Activated naive CD4-positive, alpha-beta T cell treated with anti-CD3 and anti-CD28 coated beads, Interleukin-2, amount 50 U/mL, for 24 hours (primary cell): Measurements from ENCODE around the gene ABCF3.

Experiments used
- H3K27ac Mint-ChIP-seq: one replicate; pipeline ENCODE4 v1.8.0; 2021; ENCODE audit warnings: mild to moderate bottlenecking, mixed read lengths
- H3K27me3 Mint-ChIP-seq: one replicate; pipeline ENCODE4 v1.8.0; 2021; ENCODE audit warnings: mixed read lengths
- H3K36me3 Mint-ChIP-seq: one replicate; pipeline ENCODE4 v1.8.0; 2021; ENCODE audit warnings: mixed read lengths
- H3K4me1 Mint-ChIP-seq: one replicate; pipeline ENCODE4 v1.8.0; 2021; ENCODE audit warnings: mixed read lengths
- H3K4me3 Mint-ChIP-seq: one replicate; pipeline ENCODE4 v1.8.0; 2021; ENCODE audit warnings: mild to moderate bottlenecking, mixed read lengths
- H3K9me3 Mint-ChIP-seq: one replicate; pipeline ENCODE4 v1.8.0; 2021; ENCODE audit warnings: mixed read lengths

The ABCF3 gene

GRCh38 chr3:184196536-184196935 is 10.5 kb downstream of the ABCF3 start:
- H3K4me1 Mint-ChIP-seq: no peaks in the 10 kb centered on the region
- H3K27me3 Mint-ChIP-seq: no peaks in the 10 kb centered on the region
- H3K9me3 Mint-ChIP-seq: no peaks in the 10 kb centered on the region
- no peak overlapping the region for H3K4me3 Mint-ChIP-seq
- peaks cover 5% of the 10 kb centered on the region for H3K36me3 Mint-ChIP-seq
- no peak overlapping the region for H3K27ac Mint-ChIP-seq

GRCh38 chr3:184198509-184198908 is 12.5 kb downstream of the ABCF3 start:
- no peak overlapping the region for H3K27ac Mint-ChIP-seq
- H3K4me1 Mint-ChIP-seq: no peaks in the 10 kb centered on the region
- peaks cover 3% of the 10 kb centered on the region for H3K36me3 Mint-ChIP-seq
- H3K9me3 Mint-ChIP-seq: no peaks in the 10 kb centered on the region
- H3K27me3 Mint-ChIP-seq: no peaks in the 10 kb centered on the region
- no peak overlapping the region for H3K4me3 Mint-ChIP-seq

GRCh38 chr3:184200825-184201224 is 14.8 kb downstream of the ABCF3 start:
- no peaks in the 10 kb centered on the region for H3K4me1 Mint-ChIP-seq
- no peaks in the 10 kb centered on the region for H3K27me3 Mint-ChIP-seq
- H3K36me3 Mint-ChIP-seq: no peaks in the 10 kb centered on the region
- no peaks in the 10 kb centered on the region for H3K9me3 Mint-ChIP-seq
- no peak overlapping the region for H3K4me3 Mint-ChIP-seq
- no peak overlapping the region for H3K27ac Mint-ChIP-seq

- no peaks in the 10 kb centered on the region for H3K9me3 Mint-ChIP-seq
- H3K4me3 Mint-ChIP-seq: no peak overlapping the region
- no peaks in the 10 kb centered on the region for H3K4me1 Mint-ChIP-seq
- no peak overlapping the region for H3K27ac Mint-ChIP-seq
- H3K27me3 Mint-ChIP-seq: peaks cover 9% of the 10 kb centered on the region
- no peaks in the 10 kb centered on the region for H3K36me3 Mint-ChIP-seq
Measured at GRCh38 chr3:184203526-184203925, 17.5 kb downstream of the ABCF3 start.

GRCh38 chr3:184209146-184209923 is 23.3 kb downstream of the ABCF3 start:
- Mint-ChIP-seq H3K9me3 (no peaks in the 10 kb centered on the region), H3K27ac (no peak overlapping the region), H3K4me1 (no peaks in the 10 kb centered on the region), H3K36me3 (no peaks in the 10 kb centered on the region), H3K4me3 (no peak overlapping the region), H3K27me3 (peaks cover 9% of the 10 kb centered on the region)

- Mint-ChIP-seq H3K27ac (no peak overlapping the region), H3K4me1 (no peaks in the 10 kb centered on the region), H3K9me3 (no peaks in the 10 kb centered on the region), H3K4me3 (no peak overlapping the region), H3K27me3 (peaks cover 9% of the 10 kb centered on the region), H3K36me3 (no peaks in the 10 kb centered on the region)
Measured at GRCh38 chr3:184211297-184211696, 25.3 kb downstream of the ABCF3 start.

- no peak overlapping the region for H3K27ac Mint-ChIP-seq
- no peaks in the 10 kb centered on the region for H3K4me1 Mint-ChIP-seq
- H3K36me3 Mint-ChIP-seq: no peaks in the 10 kb centered on the region
Measured at GRCh38 chr3:184211718-184212117, 25.7 kb downstream of the ABCF3 start.

GRCh38 chr3:184218814-184219213 is 32.8 kb downstream of the ABCF3 start:
- no peak overlapping the region for H3K27ac Mint-ChIP-seq
- no peaks in the 10 kb centered on the region for H3K9me3 Mint-ChIP-seq
- H3K4me3 Mint-ChIP-seq: no peak overlapping the region

More at GRCh38 chr3:184211718-184212117, 25.7 kb downstream of the ABCF3 start:
- Mint-ChIP-seq H3K4me3 (no peak overlapping the region), H3K9me3 (no peaks in the 10 kb centered on the region), H3K27me3 (peaks cover 5% of the 10 kb centered on the region)

GRCh38 chr3:184222521-184222920 is 36.5 kb downstream of the ABCF3 start:
- Mint-ChIP-seq H3K9me3 (no peaks in the 10 kb centered on the region), H3K36me3 (no peaks in the 10 kb centered on the region), H3K4me3 (no peak overlapping the region), H3K27me3 (peaks cover 10% of the 10 kb centered on the region), H3K27ac (no peak overlapping the region), H3K4me1 (no peaks in the 10 kb centered on the region)

More at GRCh38 chr3:184218814-184219213, 32.8 kb downstream of the ABCF3 start:
- Mint-ChIP-seq H3K4me1 (no peaks in the 10 kb centered on the region), H3K27me3 (peaks cover 2% of the 10 kb centered on the region), H3K36me3 (no peaks in the 10 kb centered on the region)

- peaks cover 16% of the 10 kb centered on the region for H3K27me3 Mint-ChIP-seq
- peaks cover 6% of the 10 kb centered on the region for H3K4me1 Mint-ChIP-seq
- H3K9me3 Mint-ChIP-seq: no peaks in the 10 kb centered on the region
- H3K36me3 Mint-ChIP-seq: no peaks in the 10 kb centered on the region
- H3K4me3 Mint-ChIP-seq: no peak overlapping the region
- H3K27ac Mint-ChIP-seq: no peak overlapping the region
Measured at GRCh38 chr3:184223946-184224345, 37.9 kb downstream of the ABCF3 start.

- Mint-ChIP-seq H3K4me3 (no peak overlapping the region), H3K27me3 (peaks cover 29% of the 10 kb centered on the region), H3K4me1 (peaks cover 14% of the 10 kb centered on the region), H3K27ac (no peak overlapping the region), H3K36me3 (no peaks in the 10 kb centered on the region), H3K9me3 (no peaks in the 10 kb centered on the region)
Measured at GRCh38 chr3:184227481-184227935, 41.5 kb downstream of the ABCF3 start.

GRCh38 chr3:184228376-184229137 is 42.6 kb downstream of the ABCF3 start:
- Mint-ChIP-seq H3K27ac (no peak overlapping the region), H3K9me3 (no peaks in the 10 kb centered on the region), H3K4me1 (peaks cover 14% of the 10 kb centered on the region), H3K36me3 (no peaks in the 10 kb centered on the region), H3K4me3 (peak overlapping the region; percentile 60), H3K27me3 (peaks cover 35% of the 10 kb centered on the region)

- Mint-ChIP-seq H3K27me3 (peaks cover 33% of the 10 kb centered on the region), H3K9me3 (no peaks in the 10 kb centered on the region), H3K4me3 (peak within 1 kb of the TSS; percentile 67), H3K36me3 (no peaks in the 10 kb centered on the region), H3K4me1 (peaks cover 14% of the 10 kb centered on the region), H3K27ac (no peak within 1 kb of the TSS)
Measured at GRCh38 chr3:184229394-184230080, 43.5 kb downstream of the ABCF3 start, which contains the start of gene VWA5B2. TSS of gene VWA5B2 (plus strand) at chr3:184229585. CDS start at chr3:184230529, 944 bp downstream.

GRCh38 chr3:184230081-184230602 is 44.1 kb downstream of the ABCF3 start:
- Mint-ChIP-seq H3K4me1 (peaks cover 14% of the 10 kb centered on the region), H3K27me3 (peaks cover 32% of the 10 kb centered on the region), H3K4me3 (no peak overlapping the region), H3K27ac (no peak overlapping the region), H3K36me3 (no peaks in the 10 kb centered on the region), H3K9me3 (no peaks in the 10 kb centered on the region)
